GM19324 (cell line): ENCODE measurements around the gene TRAPPC8.
"Not testable (repeated sequence)": the region's sequence is repeated elsewhere in the genome, so short reads cannot be mapped to it uniquely, and the experiment has no call there.

Experiments used
- ATAC-seq: cut with Tn5 transposase; IDR thresholded peaks from one replicate; pipeline ENCODE4 v1.9.1; 2021; ENCODE audit warnings: mild to moderate bottlenecking, moderate library complexity; ENCODE audit not compliant: unreplicated experiment, low FRiP score

TRAPPC8 gene

GRCh38 chr18:31799257-31799656 lies 143.7 kb downstream of the TRAPPC8 start:
- ATAC-seq, result not testable (repeated sequence)

GRCh38 chr18:31798399-31798798 lies 144.5 kb downstream of the TRAPPC8 start:
- ATAC-seq, result no peak

- no peak for ATAC-seq
Observed at GRCh38 chr18:31795747-31796146, 147.2 kb downstream of the TRAPPC8 start.

- ATAC-seq, result no peak
Observed at GRCh38 chr18:31793531-31793930, 149.4 kb downstream of the TRAPPC8 start.

GRCh38 chr18:31792580-31792911 lies 150.4 kb downstream of the TRAPPC8 start:
- no peak for ATAC-seq

- ATAC-seq, result peak; percentile 91
Observed at GRCh38 chr18:31791817-31792579, 150.9 kb downstream of the TRAPPC8 start.

GRCh38 chr18:31789409-31789808 lies 153.5 kb downstream of the TRAPPC8 start:
- no peak for ATAC-seq

- no peak for ATAC-seq
Observed at GRCh38 chr18:31783059-31783458, 159.9 kb downstream of the TRAPPC8 start.
